K562 (cell line): ENCODE results near the gene CHRNB4. TPM values are rescaled to one million over a fixed set of nuclear protein-coding genes. Genes with fewer than 3 reads are reported as not detected.

Source experiments
- AFF1 ChIP-seq, 2 experiments: fragments of 450-650 bp; IDR thresholded peaks; 2 replicates each; pipeline ENCODE4 v1.6.1; 2018; ENCODE audit warnings: mild to moderate bottlenecking in 2 of 2, low read depth in 1 of 2; ENCODE audit not compliant: partially characterized antibody in 2 of 2
- CUX1 ChIP-seq: fragments of 200-800 bp; sonication (Bioruptor generic); IDR thresholded peaks from 2 replicates; pipeline ENCODE4 v1.6.1; 2016; ENCODE audit warnings: missing genetic modification characterization, missing compliant biosample characterization
- DEAF1 ChIP-seq: fragments of 450-650 bp; formaldehyde crosslinking; IDR thresholded peaks from 2 replicates; pipeline ENCODE4 v1.4.0; 2020; ENCODE audit warnings: mild to moderate bottlenecking, moderate library complexity
- GTF2A2 ChIP-seq: IDR thresholded peaks from 2 replicates; pipeline ENCODE4 v1.6.1; 2016; ENCODE audit warnings: mild to moderate bottlenecking, missing genetic modification characterization, missing compliant biosample characterization
- HMGN3 ChIP-seq: IDR thresholded peaks from 2 replicates; pipeline ENCODE4 v1.6.1; 2011; ENCODE audit warnings: borderline replicate concordance, low read depth, mild to moderate bottlenecking, mixed read lengths, low read length; ENCODE audit not compliant: insufficient read length; ENCODE audit errors: extremely low read depth
- HMGXB4 ChIP-seq: sonication (generic); formaldehyde crosslinking; IDR thresholded peaks from 2 replicates; pipeline ENCODE4 v1.8.1; 2023; ENCODE audit warnings: mild to moderate bottlenecking, missing genetic modification reagents
- MLX ChIP-seq, 2 experiments: fragments of 450-650 bp in 1 of 2; sonication (generic) in 1 of 2; formaldehyde crosslinking; conservative IDR thresholded peaks; 2 replicates each; pipeline versions ENCODE4 v1.4.0 to v1.8.1; 2020 to 2022; ENCODE audit warnings: mild to moderate bottlenecking in 1 of 2, missing genetic modification reagents in 1 of 2
- MTA3 ChIP-seq: fragments of 450-650 bp; formaldehyde crosslinking; IDR thresholded peaks from 2 replicates; pipeline ENCODE4 v1.6.1; 2017; ENCODE audit warnings: mild to moderate bottlenecking, borderline replicate concordance
- SMC3 ChIP-seq: conservative IDR thresholded peaks from 2 replicates; pipeline ENCODE4 v1.6.1; 2011; ENCODE audit warnings: low read depth, low read length, improper control_type of control experiment; ENCODE audit not compliant: insufficient read depth
- SP2 ChIP-seq: IDR thresholded peaks from 2 replicates; pipeline ENCODE4 v1.6.1; 2011; ENCODE audit warnings: mild to moderate bottlenecking, low read depth, low read length, moderate library complexity; ENCODE audit not compliant: poor library complexity, severe bottlenecking; ENCODE audit errors: extremely low read depth
- ZNF12 ChIP-seq: sonication (generic); formaldehyde crosslinking; IDR thresholded peaks from 2 replicates; pipeline ENCODE4 v1.4.0; 2020; ENCODE audit warnings: mild to moderate bottlenecking, missing genetic modification reagents
- ZNF174 ChIP-seq: fragments of 250-450 bp; sonication (Bioruptor Pico); IDR thresholded peaks from 2 replicates; pipeline ENCODE4 v1.4.0; 2020; ENCODE audit warnings: mild to moderate bottlenecking
- ZNF184 ChIP-seq: sonication (generic); formaldehyde crosslinking; IDR thresholded peaks from 2 replicates; pipeline ENCODE4 v1.5.0; 2020; ENCODE audit warnings: missing genetic modification reagents
- polyA plus RNA-seq, 8 experiments: library from polyadenylated mRNA; depleted of rRNA in 4 of 8; stranded (reverse) in 5 of 8; unstranded in 3 of 8; fragments of >200 nt; fragmentation: Nextera tagmentation in 2 of 8; fragmentation: Illumina TruSeq in 1 of 8; extraction: Ambion mirVana in 2 of 8; extraction: Trizol in 1 of 8; gene quantifications; 2 replicates each; pipeline versions ENCODE4 v1.2.1 to v1.2.3, GENCODE V29; 2011 to 2014; ENCODE audit warnings: inconsistent platforms in 1 of 8, missing spikeins in 1 of 8
- total RNA-seq, 7 experiments: library from RNA; depleted of rRNA in 6 of 7; stranded (reverse); fragments of >200 nt in 6 of 7; fragmentation: Illumina TruSeq in 2 of 7; extraction: Trizol in 2 of 7; gene quantifications; 2 replicates each; pipeline versions ENCODE4 v1.2.1 to v1.2.3, GENCODE V29; 2011 to 2021; ENCODE audit warnings: low replicate concordance in 1 of 7

The CHRNB4 gene
- total and polyA plus RNA-seq, 9 of the 15 experiments (the other 6 are each of a cell fraction or from before 2014, with no cell fraction given), result 0.08 to 0.18 TPM; not detected in 7

- no peak for TF ChIP-seq ZNF174 (CRISPR knock-in tag)
- TF ChIP-seq MLX (CRISPR knock-in tag; conservative IDR thresholded peaks at IDR 0.05), result no peak
- no peak for TF ChIP-seq HMGXB4 (CRISPR knock-in tag)
- TF ChIP-seq ZNF12 (CRISPR knock-in tag), result no peak
- TF ChIP-seq HMGN3, result no peak
- no peak for TF ChIP-seq MTA3
- no peak for TF ChIP-seq AFF1 (IDR thresholded peaks at IDR 0.05; ENCODE audit: low read depth in 1 of 2, partially characterized antibody in 2 of 2)
- peak; percentile 86 for TF ChIP-seq SMC3
- no peak for TF ChIP-seq CUX1 (CRISPR knock-in tag)
- TF ChIP-seq DEAF1 (CRISPR knock-in tag), result peak; percentile 54
- TF ChIP-seq GTF2A2 (tag), result no peak
- peak; percentile 65; the same call in 1 of the 2 replicates for TF ChIP-seq ZNF184 (CRISPR knock-in tag)
- TF ChIP-seq SP2, result no peak
Measured at GRCh38 chr15:78618490-78618934, 22.5 kb downstream of the CHRNB4 start (continued).
